ENCODE results near the gene RASA3. TPM values are rescaled to one million over a fixed set of nuclear protein-coding genes. Genes with fewer than 3 reads are reported as not detected.

The RASA3 gene
- total RNA-seq, 1 experiment from 2014 or later = 18.6 TPM

DNA sequence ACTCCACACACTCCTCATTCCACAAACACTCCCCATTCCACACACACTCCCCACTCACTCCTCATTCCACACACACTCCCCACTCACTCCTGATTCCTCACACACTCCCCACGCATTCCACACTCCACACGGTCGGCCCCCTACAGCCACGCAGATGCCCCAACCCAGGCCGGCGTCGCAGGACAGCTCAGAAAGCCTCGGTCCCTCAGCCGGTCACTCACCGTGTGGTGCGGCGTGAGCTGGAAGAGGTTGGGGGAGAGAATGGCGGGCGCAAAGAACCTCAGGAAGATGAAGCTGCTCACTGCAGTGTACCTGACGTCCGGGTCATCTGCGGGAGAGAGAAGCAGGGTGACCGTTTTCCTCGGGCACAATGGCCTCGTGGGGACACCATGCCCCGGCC lies 119.5 kb downstream of the RASA3 start:
- POLR2A ChIA-PET = no interaction called here
- intact Hi-C loops (cut with micrococcal nuclease) = no loop called here
- H3K9me2 ChIP-seq (ENCODE audit: insufficient read depth) = no peaks in the 10 kb centered on the region
- ATAC-seq (no peak), DNase-seq (ENCODE audit: low read depth, low spot score) (no peak)
- H3K36me3 ChIP-seq (ENCODE audit: control insufficient read depth in 1 of 2, insufficient read depth in 2 of 2, low read length in 2 of 2) = no peaks in the 10 kb centered on the region
- no peaks in the 10 kb centered on the region for H4K20me1 ChIP-seq (ENCODE audit: insufficient read depth)
- no peaks in the 10 kb centered on the region for H3K27me3 ChIP-seq (ENCODE audit: insufficient read depth, low read length)
- RAD21 ChIA-PET (ENCODE audit: low non-redundant PET in 1 of 2, low total read pairs in 2 of 2, uncharacterized antibody in 2 of 2, unreplicated experiment in 2 of 2) = no interaction called here
- no peaks in the 10 kb centered on the region for H3K9me3 ChIP-seq (ENCODE audit: control insufficient read depth in 1 of 2, insufficient read depth in 1 of 2, low read depth in 1 of 2, low read length in 2 of 2)
- no peak overlapping the region for H3K27ac ChIP-seq (ENCODE audit: low read depth, low read length)
- CTCF ChIA-PET = no interaction called here
- no peak overlapping the region for H3K9ac ChIP-seq (ENCODE audit: low read length)
- TF ChIP-seq ZFX (IDR thresholded peaks at IDR 0.05) (no peak), POLR2AphosphoS5 (IDR thresholded peaks at IDR 0.05; ENCODE audit: low read depth, low read length) (no peak), EGR1 (IDR thresholded peaks at IDR 0.05; ENCODE audit: low read depth) (no peak), MAX (IDR thresholded peaks at IDR 0.05) (no peak), CTCF (IDR thresholded peaks at IDR 0.05 in 2 of 3, conservative IDR thresholded peaks at IDR 0.05 in 1 of 3; ENCODE audit: borderline replicate concordance in 1 of 3, insufficient read depth in 1 of 3, low read depth in 2 of 3, low read length in 2 of 3) (no peak), CEBPB (IDR thresholded peaks at IDR 0.05; ENCODE audit: low read depth) (no peak), ELF1 (IDR thresholded peaks at IDR 0.05; ENCODE audit: borderline replicate concordance, low read depth) (no peak), POLR2A (IDR thresholded peaks at IDR 0.05; ENCODE audit: borderline replicate concordance, extremely low read depth, insufficient read depth, insufficient read length) (no peak), RAD21 (IDR thresholded peaks at IDR 0.05; ENCODE audit: low read depth) (no peak), ZNF274 (IDR thresholded peaks at IDR 0.05; ENCODE audit: low read depth, low read length) (no peak), ATF3 (IDR thresholded peaks at IDR 0.05) (no peak), REST (IDR thresholded peaks at IDR 0.05; ENCODE audit: low read depth) (no peak), CBX3 (IDR thresholded peaks at IDR 0.05; ENCODE audit: low read depth) (no peak), EZH2 (IDR thresholded peaks at IDR 0.05) (no peak)
- H3K4me2 ChIP-seq (ENCODE audit: low read length) = no peak overlapping the region
- no peaks in the 10 kb centered on the region for H3K79me2 ChIP-seq (ENCODE audit: insufficient read depth, low read length)
- no TSS peak for BruUV-seq (replicated peaks)
- no peak overlapping the region for H3K4me3 ChIP-seq (replicated peaks in 1 of 2; ENCODE audit: low read depth in 1 of 2, low read length in 2 of 2)
- H2AFZ ChIP-seq (ENCODE audit: low read depth, low read length, poor library complexity, severe bottlenecking) = no peak overlapping the region
- H3K4me1 ChIP-seq (ENCODE audit: control insufficient read depth in 1 of 2, insufficient read depth in 2 of 2, low read length in 2 of 2) = no peaks in the 10 kb centered on the region

All from HCT116 (cell line).